SK-N-SH treated with all-trans-retinoic acid at 6 μM for 48 hours (cell line): Measurements from ENCODE around the gene RAC3.

Source experiments
- ATAC-seq: fragments of 200-7000 bp; cut with Tn5 transposase; 3 replicates; pipeline ENCODE4 v1.9.1; 2020; ENCODE audit warnings: mild to moderate bottlenecking, moderate library complexity
- ARNTL ChIP-seq: fragments of 450-650 bp; formaldehyde crosslinking; IDR thresholded peaks from 2 replicates; pipeline ENCODE4 v1.5.0; 2020; ENCODE audit warnings: low read depth, mild to moderate bottlenecking, moderate library complexity, borderline replicate concordance
- BACH2 ChIP-seq: fragments of 250-450 bp; sonication (Bioruptor Pico); IDR thresholded peaks from 2 replicates; pipeline ENCODE4 v1.9.0; 2021; ENCODE audit warnings: mild to moderate bottlenecking, borderline replicate concordance
- CSDC2 ChIP-seq: fragments of 250-450 bp; sonication (Bioruptor Pico); IDR thresholded peaks from 2 replicates; pipeline ENCODE4 v1.5.0; 2020; ENCODE audit warnings: mild to moderate bottlenecking, moderate library complexity
- ESRRG ChIP-seq: fragments of 250-450 bp; sonication (Bioruptor Pico); IDR thresholded peaks from 2 replicates; pipeline ENCODE4 v1.6.1; 2021; ENCODE audit warnings: mild to moderate bottlenecking
- GLIS3 ChIP-seq: fragments of 250-450 bp; sonication (Bioruptor Pico); IDR thresholded peaks from 2 replicates; pipeline ENCODE4 v1.5.0; 2020; ENCODE audit warnings: mild to moderate bottlenecking, moderate library complexity
- PPARA ChIP-seq: fragments of 250-450 bp; sonication (Bioruptor Pico); IDR thresholded peaks from 2 replicates; pipeline ENCODE4 v1.5.0; 2020; ENCODE audit warnings: mild to moderate bottlenecking, borderline replicate concordance
- RARB ChIP-seq: fragments of 250-450 bp; sonication (Bioruptor Pico); IDR thresholded peaks from 2 replicates; pipeline ENCODE4 v1.8.0; 2021; ENCODE audit warnings: mild to moderate bottlenecking, moderate library complexity
- SNAI2 ChIP-seq: fragments of 250-450 bp; sonication (Bioruptor Pico); IDR thresholded peaks from 2 replicates; pipeline ENCODE4 v1.5.0; 2020; ENCODE audit warnings: mild to moderate bottlenecking, moderate library complexity
- TOX ChIP-seq: fragments of 250-450 bp; sonication (Bioruptor Pico); IDR thresholded peaks from 2 replicates; pipeline ENCODE4 v1.8.0; 2021; ENCODE audit warnings: mild to moderate bottlenecking, moderate library complexity, borderline replicate concordance
- ZFP3 ChIP-seq: fragments of 250-450 bp; sonication (Bioruptor Pico); IDR thresholded peaks from 2 replicates; pipeline ENCODE4 v1.5.0; 2020; ENCODE audit warnings: mild to moderate bottlenecking, moderate library complexity
- ZFP30 ChIP-seq: fragments of 450-650 bp; formaldehyde crosslinking; IDR thresholded peaks from 2 replicates; pipeline ENCODE4 v1.5.0; 2022; ENCODE audit warnings: mild to moderate bottlenecking, moderate library complexity
- ZNF565 ChIP-seq: fragments of 450-650 bp; formaldehyde crosslinking; conservative IDR thresholded peaks from 2 replicates; pipeline ENCODE4 v1.5.0; 2020; ENCODE audit warnings: low read depth, mild to moderate bottlenecking, moderate library complexity
- ZNF70 ChIP-seq: fragments of 450-650 bp; formaldehyde crosslinking; IDR thresholded peaks from 2 replicates; pipeline ENCODE4 v1.5.0; 2020; ENCODE audit warnings: mild to moderate bottlenecking, moderate library complexity
- ZNF8 ChIP-seq: fragments of 450-650 bp; formaldehyde crosslinking; IDR thresholded peaks from 2 replicates; pipeline ENCODE4 v1.5.0; 2020; ENCODE audit warnings: mild to moderate bottlenecking, moderate library complexity
- TF ChIP-seq, protein P1 (sequence below): fragments of 250-450 bp; sonication (Bioruptor Pico); IDR thresholded peaks from 2 replicates; pipeline ENCODE4 v1.5.1; 2020; ENCODE audit warnings: low read depth, mild to moderate bottlenecking, moderate library complexity
- TF ChIP-seq, protein P2 (sequence below): fragments of 250-450 bp; sonication (Bioruptor Pico); IDR thresholded peaks from 2 replicates; pipeline ENCODE4 v1.5.0; 2020; ENCODE audit warnings: mild to moderate bottlenecking, moderate library complexity
- TF ChIP-seq, protein P3 (sequence below): fragments of 250-450 bp; sonication (Bioruptor Pico); IDR thresholded peaks from 2 replicates; pipeline ENCODE4 v1.8.0; 2020; ENCODE audit warnings: mild to moderate bottlenecking, moderate library complexity, borderline replicate concordance
- TF ChIP-seq, protein P4 (sequence below): fragments of 250-450 bp; sonication (Bioruptor Pico); IDR thresholded peaks from 2 replicates; pipeline ENCODE4 v1.8.0; 2021; ENCODE audit warnings: low read depth, mild to moderate bottlenecking, moderate library complexity, borderline replicate concordance

Gene RAC3

DNA sequence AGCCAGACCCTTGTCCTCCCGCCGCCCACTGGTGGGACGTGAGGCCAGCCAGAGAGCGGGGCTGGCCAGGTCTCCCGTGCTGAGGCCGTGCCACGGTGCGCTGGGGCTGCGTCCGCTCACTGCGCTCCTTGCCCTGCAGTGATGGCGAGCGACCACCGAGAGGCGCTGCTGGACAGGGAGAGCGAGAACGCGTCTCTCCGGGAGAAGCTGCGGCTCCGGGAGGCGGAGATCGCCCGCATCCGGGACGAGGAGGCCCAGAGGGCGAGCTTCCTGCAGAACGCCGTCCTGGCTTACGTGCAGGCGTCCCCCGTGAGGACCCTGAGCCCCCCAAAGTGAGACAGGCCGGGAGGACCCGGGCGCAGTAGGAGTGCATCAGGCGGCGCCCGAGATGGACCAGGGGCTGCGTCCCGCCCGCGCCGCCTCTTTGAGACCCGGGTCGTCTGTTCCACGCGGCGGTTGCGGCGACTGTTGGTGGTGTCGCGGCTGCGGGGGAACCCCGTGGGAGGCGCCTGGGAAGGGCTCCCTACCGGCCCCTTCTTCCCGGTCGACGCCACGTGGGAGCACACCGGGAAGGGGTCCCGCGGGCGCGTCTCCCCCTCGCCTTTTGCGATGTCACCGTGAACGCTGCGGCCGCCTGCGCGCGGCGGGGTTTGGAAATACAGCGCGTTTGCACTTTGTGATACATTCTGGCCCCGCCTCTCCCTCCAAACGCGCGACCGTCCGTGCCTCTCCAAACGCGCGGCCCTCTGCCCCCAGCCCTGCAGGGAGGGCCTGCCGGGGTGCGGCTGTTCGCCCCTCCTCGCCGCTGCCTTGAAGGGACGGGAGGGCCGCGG is 792 bp upstream of the RAC3 start:
- peak; percentile 91 for ATAC-seq
- TF ChIP-seq, protein P1, sequence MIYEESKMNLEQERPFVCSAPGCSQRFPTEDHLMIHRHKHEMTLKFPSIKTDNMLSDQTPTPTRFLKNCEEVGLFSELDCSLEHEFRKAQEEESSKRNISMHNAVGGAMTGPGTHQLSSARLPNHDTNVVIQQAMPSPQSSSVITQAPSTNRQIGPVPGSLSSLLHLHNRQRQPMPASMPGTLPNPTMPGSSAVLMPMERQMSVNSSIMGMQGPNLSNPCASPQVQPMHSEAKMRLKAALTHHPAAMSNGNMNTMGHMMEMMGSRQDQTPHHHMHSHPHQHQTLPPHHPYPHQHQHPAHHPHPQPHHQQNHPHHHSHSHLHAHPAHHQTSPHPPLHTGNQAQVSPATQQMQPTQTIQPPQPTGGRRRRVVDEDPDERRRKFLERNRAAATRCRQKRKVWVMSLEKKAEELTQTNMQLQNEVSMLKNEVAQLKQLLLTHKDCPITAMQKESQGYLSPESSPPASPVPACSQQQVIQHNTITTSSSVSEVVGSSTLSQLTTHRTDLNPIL (CRISPR knock-in tag), result no peak
- TF ChIP-seq ZNF8 (CRISPR knock-in tag) (no peak), CSDC2 (CRISPR knock-in tag) (no peak), GLIS3 (CRISPR knock-in tag) (no peak), PPARA (no peak), ARNTL (CRISPR knock-in tag) (no peak), ESRRG (no peak), SNAI2 (CRISPR knock-in tag) (no peak), ZFP3 (CRISPR knock-in tag) (no peak), ZNF70 (CRISPR knock-in tag) (no peak), ZNF565 (CRISPR knock-in tag) (no peak), BACH2 (CRISPR knock-in tag) (no peak), TOX (CRISPR knock-in tag) (no peak), RARB (CRISPR knock-in tag) (no peak)
- TF ChIP-seq, protein P2, sequence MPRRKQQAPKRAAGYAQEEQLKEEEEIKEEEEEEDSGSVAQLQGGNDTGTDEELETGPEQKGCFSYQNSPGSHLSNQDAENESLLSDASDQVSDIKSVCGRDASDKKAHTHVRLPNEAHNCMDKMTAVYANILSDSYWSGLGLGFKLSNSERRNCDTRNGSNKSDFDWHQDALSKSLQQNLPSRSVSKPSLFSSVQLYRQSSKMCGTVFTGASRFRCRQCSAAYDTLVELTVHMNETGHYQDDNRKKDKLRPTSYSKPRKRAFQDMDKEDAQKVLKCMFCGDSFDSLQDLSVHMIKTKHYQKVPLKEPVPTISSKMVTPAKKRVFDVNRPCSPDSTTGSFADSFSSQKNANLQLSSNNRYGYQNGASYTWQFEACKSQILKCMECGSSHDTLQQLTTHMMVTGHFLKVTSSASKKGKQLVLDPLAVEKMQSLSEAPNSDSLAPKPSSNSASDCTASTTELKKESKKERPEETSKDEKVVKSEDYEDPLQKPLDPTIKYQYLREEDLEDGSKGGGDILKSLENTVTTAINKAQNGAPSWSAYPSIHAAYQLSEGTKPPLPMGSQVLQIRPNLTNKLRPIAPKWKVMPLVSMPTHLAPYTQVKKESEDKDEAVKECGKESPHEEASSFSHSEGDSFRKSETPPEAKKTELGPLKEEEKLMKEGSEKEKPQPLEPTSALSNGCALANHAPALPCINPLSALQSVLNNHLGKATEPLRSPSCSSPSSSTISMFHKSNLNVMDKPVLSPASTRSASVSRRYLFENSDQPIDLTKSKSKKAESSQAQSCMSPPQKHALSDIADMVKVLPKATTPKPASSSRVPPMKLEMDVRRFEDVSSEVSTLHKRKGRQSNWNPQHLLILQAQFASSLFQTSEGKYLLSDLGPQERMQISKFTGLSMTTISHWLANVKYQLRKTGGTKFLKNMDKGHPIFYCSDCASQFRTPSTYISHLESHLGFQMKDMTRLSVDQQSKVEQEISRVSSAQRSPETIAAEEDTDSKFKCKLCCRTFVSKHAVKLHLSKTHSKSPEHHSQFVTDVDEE (CRISPR knock-in tag), result no peak
- TF ChIP-seq, protein P3, sequence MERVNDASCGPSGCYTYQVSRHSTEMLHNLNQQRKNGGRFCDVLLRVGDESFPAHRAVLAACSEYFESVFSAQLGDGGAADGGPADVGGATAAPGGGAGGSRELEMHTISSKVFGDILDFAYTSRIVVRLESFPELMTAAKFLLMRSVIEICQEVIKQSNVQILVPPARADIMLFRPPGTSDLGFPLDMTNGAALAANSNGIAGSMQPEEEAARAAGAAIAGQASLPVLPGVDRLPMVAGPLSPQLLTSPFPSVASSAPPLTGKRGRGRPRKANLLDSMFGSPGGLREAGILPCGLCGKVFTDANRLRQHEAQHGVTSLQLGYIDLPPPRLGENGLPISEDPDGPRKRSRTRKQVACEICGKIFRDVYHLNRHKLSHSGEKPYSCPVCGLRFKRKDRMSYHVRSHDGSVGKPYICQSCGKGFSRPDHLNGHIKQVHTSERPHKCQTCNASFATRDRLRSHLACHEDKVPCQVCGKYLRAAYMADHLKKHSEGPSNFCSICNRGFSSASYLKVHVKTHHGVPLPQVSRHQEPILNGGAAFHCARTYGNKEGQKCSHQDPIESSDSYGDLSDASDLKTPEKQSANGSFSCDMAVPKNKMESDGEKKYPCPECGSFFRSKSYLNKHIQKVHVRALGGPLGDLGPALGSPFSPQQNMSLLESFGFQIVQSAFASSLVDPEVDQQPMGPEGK (CRISPR knock-in tag), result no peak

DNA sequence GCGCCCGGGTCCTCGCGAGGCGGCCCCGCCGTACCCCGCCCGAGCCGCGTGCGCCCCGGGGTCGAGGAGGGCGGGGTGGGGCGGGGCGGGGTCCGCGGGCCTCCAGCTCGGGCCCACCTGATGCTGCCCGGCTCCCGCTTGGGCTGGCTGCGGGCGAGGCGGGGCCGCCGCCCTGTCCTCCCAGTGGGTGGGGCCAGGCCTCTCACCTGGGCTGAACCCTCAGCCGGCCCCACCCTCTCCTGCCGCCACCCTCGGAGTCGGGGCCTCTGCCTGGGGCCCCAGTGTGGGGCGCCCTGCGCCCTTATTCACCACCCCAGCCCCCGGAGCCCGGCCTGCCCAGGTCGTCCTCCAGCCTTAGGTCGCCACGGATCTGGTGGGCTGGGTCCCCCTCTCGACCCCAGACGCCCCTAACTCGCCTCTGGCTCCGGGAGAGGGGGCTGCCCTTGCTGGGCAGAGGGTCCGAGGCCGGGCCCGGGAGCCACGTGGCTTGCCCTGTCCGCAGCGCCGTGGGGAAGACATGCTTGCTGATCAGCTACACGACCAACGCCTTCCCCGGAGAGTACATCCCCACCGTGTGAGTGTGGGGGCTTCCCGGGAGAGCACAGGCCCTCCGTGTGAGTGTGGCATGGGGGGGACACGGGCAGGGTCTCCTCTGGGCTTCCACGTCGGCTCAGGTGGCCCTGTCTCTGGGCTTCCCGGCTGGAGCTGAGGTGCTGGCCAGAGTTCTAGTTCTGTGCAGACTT is 578 bp downstream of the RAC3 start:
- TF ChIP-seq ARNTL (CRISPR knock-in tag) (no peak), ESRRG (no peak), SNAI2 (CRISPR knock-in tag) (no peak)
- TF ChIP-seq, protein P4, sequence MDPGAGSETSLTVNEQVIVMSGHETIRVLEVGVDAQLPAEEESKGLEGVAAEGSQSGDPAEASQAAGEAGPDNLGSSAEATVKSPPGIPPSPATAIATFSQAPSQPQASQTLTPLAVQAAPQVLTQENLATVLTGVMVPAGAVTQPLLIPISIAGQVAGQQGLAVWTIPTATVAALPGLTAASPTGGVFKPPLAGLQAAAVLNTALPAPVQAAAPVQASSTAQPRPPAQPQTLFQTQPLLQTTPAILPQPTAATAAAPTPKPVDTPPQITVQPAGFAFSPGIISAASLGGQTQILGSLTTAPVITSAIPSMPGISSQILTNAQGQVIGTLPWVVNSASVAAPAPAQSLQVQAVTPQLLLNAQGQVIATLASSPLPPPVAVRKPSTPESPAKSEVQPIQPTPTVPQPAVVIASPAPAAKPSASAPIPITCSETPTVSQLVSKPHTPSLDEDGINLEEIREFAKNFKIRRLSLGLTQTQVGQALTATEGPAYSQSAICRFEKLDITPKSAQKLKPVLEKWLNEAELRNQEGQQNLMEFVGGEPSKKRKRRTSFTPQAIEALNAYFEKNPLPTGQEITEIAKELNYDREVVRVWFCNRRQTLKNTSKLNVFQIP (CRISPR knock-in tag), result no peak
- TF ChIP-seq, all 23 proteins: peak for 0
- ATAC-seq, result no peak

DNA sequence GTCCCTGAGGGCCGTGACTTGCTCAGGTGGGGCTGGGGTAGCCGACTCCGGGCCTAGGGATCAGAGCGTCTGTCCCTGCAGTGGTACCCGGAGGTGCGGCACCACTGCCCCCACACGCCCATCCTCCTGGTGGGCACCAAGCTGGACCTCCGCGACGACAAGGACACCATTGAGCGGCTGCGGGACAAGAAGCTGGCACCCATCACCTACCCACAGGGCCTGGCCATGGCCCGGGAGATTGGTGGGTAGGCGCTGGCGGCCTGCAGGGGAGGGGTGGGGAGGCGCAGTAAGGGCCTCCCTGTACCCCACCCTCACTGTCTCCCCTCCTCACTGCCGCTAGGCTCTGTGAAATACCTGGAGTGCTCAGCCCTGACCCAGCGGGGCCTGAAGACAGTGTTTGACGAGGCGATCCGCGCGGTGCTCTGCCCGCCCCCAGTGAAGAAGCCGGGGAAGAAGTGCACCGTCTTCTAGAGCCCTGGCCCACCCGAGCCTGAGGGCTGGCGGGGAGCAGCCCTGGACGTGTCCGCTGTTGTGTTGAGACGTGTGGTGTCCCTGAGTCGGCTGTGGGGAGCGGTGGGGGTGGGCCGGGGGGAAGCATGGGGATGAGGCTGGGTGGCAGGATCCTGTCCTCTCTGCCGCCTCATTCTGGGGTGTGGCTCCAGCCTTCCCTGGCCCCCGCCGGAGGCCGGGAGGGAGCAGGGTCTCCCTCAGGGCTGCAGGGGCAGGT is 2.0 kb downstream of the RAC3 start:
- ATAC-seq, result no peak
- no peak for TF ChIP-seq ZFP30 (CRISPR knock-in tag)
